RWPE1 (cell line): ENCODE measurements around the gene CERS4.
"Not testable (repeated sequence)": the region's sequence is repeated elsewhere in the genome, so short reads cannot be mapped to it uniquely, and the experiment has no call there.

Experiments
- CTCF ChIA-PET: fragments of 350-600 bp; sonication (Branson Sonifier 250); formaldehyde crosslinking; extraction: SDS; loops from one replicate; lab custom pipeline; 2021; lab: Yijun Ruan, JAX
- POLR2A ChIA-PET: fragments of 400-600 bp; formaldehyde crosslinking; extraction: SDS; loops from one replicate; lab custom pipeline; 2020; ENCODE audit warnings: antibody characterized with exemption; ENCODE audit not compliant: low non-redundant PET; lab: Yijun Ruan, JAX
- DNase-seq: peaks from one replicate; pipeline ENCODE4 v3.0.0; 2012; ENCODE audit warnings: low spot score
- H3K27ac ChIP-seq: fragments of 450-650 bp; 2 replicates; pipeline ENCODE4 v1.5.1; 2017
- CTCF ChIP-seq: fragments of 450-650 bp; conservative IDR thresholded peaks from 2 replicates; pipeline ENCODE4 v1.5.1; 2017; ENCODE audit warnings: low read depth, mild to moderate bottlenecking

The CERS4 gene

DNA sequence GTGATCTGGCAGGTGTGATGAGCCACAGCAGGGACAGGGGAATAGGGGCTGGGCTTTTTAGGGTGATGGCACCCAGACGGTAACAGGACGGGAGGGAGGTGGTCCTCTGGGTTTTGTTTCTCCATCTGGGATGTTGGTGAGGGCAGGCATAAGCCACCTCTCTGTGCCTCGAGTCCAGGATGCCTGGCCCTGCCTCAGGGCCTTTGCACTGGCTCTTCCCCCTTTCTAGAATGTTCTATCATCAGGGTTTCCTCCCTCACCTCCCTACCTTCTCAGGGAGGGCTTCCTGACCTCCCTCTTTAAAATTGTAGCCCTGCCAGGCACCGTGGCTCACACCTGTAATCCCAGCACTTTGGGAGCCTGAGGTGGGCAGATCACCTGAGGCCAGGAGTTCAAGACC is 6.6 kb downstream of the CERS4 start:
- ChIA-PET CTCF (no interaction called here), POLR2A (no interaction called here)
- DNase-seq: no peak
- TF ChIP-seq CTCF: no peak
- no peak overlapping the region for H3K27ac ChIP-seq

- H3K27ac ChIP-seq: no peak overlapping the region
- POLR2A ChIA-PET: no interaction called here
- no peak for DNase-seq
- CTCF ChIA-PET: no interaction called here
- no peak for TF ChIP-seq CTCF
Observed at GRCh38 chr19:8216357-8216756, 7.2 kb downstream of the CERS4 start.

DNA sequence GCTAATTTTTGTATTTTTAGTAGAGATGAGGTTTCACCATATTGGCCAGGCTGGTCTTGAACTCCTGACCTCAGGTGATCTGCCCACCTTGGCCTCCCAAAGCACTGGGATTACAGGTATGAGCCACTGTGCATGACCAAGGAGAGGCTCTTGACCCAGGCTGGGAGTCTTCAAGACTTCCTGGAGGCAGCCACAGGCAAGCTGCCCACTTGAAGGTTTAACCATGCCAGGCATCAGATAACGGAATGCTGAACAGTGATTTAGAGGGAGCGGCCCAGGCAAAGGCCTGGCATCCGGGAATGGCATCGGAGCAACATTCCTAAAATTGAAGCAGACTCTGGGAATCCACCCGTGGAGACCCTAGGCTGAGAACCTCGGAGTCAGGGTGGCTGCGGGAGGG is 9.0 kb downstream of the CERS4 start:
- DNase-seq, CTCF ChIA-PET, POLR2A ChIA-PET: not testable (repeated sequence)
- peak overlapping the region; percentile 64 for H3K27ac ChIP-seq

DNA sequence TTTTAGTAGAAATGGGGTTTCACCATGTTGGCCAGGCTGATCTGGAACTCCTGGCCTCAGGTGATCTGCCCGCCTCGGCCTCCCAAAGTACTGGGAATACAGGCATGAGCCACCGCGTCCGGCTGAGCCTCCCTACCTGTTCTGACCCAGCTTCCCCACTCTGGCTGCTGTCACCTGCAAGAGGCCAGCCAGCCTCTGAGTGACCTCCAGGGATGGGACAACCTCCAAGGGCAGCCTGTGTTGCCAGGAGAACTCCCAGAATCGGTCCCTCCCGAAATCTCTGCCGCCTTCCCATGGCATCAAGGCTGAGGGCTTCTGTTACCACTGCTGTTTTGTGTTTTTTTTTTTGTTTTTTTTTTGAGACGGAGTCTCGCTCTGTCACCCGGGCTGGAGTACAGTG is 11.3 kb downstream of the CERS4 start:
- POLR2A ChIA-PET: no interaction called here
- no peak for TF ChIP-seq CTCF
- peak overlapping the region; percentile 64 for H3K27ac ChIP-seq
- CTCF ChIA-PET: interaction anchor here (1.3 kb wide), 1 partner anchor 10 kb away, joined by 4 read pairs; no protein-coding TSS in a partner anchor
- no peak for DNase-seq

GRCh38 chr19:8221161-8221560 is 12.0 kb downstream of the CERS4 start:
- peak overlapping the region; percentile 64 for H3K27ac ChIP-seq
- CTCF ChIA-PET: no interaction called here

DNA sequence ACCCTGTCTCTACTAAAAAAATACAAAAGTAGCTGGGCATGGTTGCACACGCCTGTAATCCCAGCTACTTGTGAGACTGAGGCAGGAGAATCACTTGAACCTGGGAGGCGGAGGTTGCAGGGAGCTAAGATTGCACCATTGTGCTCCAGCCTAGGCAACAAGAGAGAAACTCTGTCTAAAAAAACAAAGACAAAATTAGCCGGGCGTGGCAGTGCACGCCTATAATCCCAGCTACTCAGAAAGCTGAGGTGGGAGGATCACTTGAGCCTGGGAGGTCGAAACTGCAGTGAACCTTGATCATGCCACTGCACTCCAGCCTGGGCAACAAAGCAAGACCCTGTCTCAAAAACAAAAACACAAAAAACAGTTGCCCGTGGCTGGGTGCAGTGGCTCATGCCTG is 14.3 kb downstream of the CERS4 start:
- CTCF ChIA-PET, POLR2A ChIA-PET, DNase-seq: not testable (repeated sequence)
- H3K27ac ChIP-seq: peak overlapping the region; percentile 96

More at GRCh38 chr19:8221161-8221560, 12.0 kb downstream of the CERS4 start:
- TF ChIP-seq CTCF: no peak
- POLR2A ChIA-PET: no interaction called here
- no peak for DNase-seq

GRCh38 chr19:8224394-8225145 is 15.4 kb downstream of the CERS4 start:
- TF ChIP-seq CTCF: no peak
- peak overlapping the region; percentile 96 for H3K27ac ChIP-seq
- DNase-seq: peak; percentile 72
- POLR2A ChIA-PET: interaction anchor here (0.6 kb wide), 1 partner anchor 15 kb away, joined by 3 read pairs; no protein-coding TSS in a partner anchor
- CTCF ChIA-PET: interaction anchor here (0.6 to 1.1 kb wide), 2 partner anchors 28 to 50 kb away, joined by 3 read pairs; no protein-coding TSS in a partner anchor
